ENCODE measurements around the gene KRTAP1-1.

GRCh38 chr17:41076788-41077187, 35.5 kb upstream of the KRTAP1-1 start:
- TF ChIP-seq TAF1 (IDR thresholded peaks at IDR 0.05; ENCODE audit: low read depth, low read length) (no peak), POLR2A (IDR thresholded peaks at IDR 0.05; ENCODE audit: low read depth, low read length) (no peak), POLR2AphosphoS5 (IDR thresholded peaks at IDR 0.05; ENCODE audit: low read depth, low read length) (no peak), PAX5 (IDR thresholded peaks at IDR 0.05; ENCODE audit: insufficient read depth, low read length, severe bottlenecking) (no peak), SPI1 (IDR thresholded peaks at IDR 0.05; ENCODE audit: low read depth, low read length) (no peak), POU2F2 (IDR thresholded peaks at IDR 0.05; ENCODE audit: low read depth, low read length) (no peak)

Data from GM12891 (cell line).